Bone marrow (tissue), 2 donors: Measurements from ENCODE around the gene SNX32.
A peak's percentile ranks its signal among the peaks of the same experiment; 100 is the strongest.

ENCODE experiments used
- DNase-seq, 2 donors: peaks; one replicate each; lab custom pipeline; 2025; lab: John Stamatoyannopoulos, UW

Gene SNX32

GRCh38 chr11:65868907-65869306 is 35.1 kb downstream of the SNX32 start:
- DNase-seq = no peak

GRCh38 chr11:65869643-65870306 is 36.0 kb downstream of the SNX32 start:
- DNase-seq = no peak

DNA sequence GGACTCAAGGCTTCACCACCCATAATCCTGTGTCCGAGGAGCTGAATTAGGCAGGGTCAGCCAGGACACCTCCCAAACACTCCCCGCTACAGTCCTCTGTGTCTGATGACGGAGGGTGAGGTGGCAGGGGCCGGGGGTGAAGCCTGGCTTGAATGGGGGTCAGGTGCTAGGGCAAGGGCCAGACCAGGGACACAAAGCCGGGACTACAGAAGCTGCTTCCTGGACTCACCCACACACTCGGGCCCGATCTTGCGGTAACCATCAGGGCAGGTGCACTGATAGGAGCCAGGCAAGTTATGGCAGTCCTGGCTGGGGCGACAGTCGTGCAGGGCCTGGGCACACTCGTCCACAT is 36.5 kb downstream of the SNX32 start:
- no peak for DNase-seq

DNA sequence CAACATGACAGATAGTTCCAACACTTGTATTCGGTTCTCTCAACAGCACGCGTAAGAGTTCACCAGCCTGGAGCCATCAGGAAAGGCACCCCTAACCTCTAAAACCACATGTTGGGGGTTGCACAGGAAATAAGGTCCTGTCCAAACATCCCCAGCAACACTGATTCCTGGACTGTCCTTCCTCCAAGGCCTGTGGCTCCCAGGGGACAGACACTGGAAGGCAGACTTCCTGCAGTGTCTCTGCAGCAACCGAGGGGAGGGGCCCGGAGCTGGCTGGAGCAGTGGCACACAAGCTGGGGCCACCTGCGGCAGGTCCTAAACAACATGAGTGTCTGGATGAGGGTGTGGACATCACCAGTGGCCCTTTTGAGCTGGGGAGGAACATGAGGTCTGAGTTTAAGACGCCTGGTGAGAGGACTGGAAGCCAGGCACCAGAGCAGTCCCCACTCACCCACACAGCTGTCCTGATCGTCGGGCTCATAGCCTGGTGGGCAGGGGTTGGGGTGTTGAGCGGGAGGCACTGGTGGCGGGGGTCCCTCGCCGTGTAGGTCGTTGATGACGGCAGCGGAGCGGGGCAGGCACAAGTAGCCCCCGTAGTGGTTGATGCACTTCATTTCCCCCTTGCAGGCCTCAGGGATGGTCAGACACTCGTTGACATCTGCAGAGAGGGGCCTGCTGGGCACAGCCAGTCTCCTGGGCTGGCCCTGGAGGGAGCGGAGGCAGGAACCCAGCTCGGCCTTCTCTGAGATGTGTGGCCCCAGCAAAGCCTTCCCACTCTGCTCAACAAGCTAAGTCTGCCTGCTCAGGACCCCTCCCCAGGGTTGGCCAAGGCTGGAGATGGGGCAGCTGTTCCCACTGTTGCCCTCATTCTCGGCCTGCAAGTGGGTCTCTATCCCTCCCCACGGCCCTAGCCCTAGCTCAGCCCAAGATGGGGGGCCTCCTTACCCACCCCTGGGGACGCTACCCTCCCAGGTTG is 37.2 kb downstream of the SNX32 start:
- no peak for DNase-seq

DNA sequence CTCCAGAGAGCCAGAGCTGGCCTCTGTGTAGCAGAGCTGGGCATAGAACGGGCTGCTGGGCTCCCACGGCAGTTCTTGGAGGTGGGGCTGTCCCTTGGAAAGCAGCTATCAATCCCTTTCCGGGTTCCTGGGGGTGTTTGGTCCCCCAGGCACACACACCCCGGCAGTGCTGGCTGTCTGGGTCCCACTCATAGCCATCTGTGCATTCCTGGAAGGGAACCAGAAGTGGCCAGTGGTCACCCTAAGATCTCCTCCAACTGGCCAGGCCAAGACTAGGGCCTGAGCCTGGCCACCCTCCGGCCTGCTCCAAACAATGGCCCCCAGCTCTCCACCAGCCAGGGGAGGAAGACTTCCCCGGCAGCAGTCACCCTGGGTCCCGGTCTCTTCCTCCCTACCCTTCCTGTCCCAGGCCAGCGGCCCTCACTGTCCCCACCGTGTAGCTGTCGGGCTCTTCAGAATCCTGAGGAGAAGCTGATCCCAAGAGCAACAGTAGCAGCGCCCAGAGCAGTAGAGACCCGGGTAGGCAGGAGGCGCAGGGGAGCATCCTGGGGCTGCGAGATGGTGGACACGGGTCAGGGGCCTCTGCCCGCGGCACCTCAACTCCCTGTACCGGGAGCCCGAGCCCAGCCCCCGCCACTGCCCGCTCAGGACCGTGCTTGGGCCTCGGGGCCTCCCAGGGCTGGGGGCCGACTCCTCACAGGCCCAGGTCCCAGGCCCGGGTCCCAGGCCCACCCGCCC is 38.2 kb downstream of the SNX32 start:
- no peak for DNase-seq

GRCh38 chr11:65872586-65873317 is 39.0 kb downstream of the SNX32 start, which contains the start of gene EFEMP2:
Gene EFEMP2, minus strand, starts transcription at chr11:65872800. Its CDS starts 446 bp downstream, at chr11:65872354.
- DNase-seq = no peak

- peak; percentile 70 to 91 for DNase-seq
Measured at GRCh38 chr11:65873318-65874156, 39.8 kb downstream of the SNX32 start.

- DNase-seq = peak in 1 of 2 donors; percentile 35
Measured at GRCh38 chr11:65879617-65880016, 45.9 kb downstream of the SNX32 start, which contains the start of gene CTSW. Gene CTSW, plus strand, starts transcription at chr11:65879837. Its CDS starts 18 bp downstream, at chr11:65879855.

DNA sequence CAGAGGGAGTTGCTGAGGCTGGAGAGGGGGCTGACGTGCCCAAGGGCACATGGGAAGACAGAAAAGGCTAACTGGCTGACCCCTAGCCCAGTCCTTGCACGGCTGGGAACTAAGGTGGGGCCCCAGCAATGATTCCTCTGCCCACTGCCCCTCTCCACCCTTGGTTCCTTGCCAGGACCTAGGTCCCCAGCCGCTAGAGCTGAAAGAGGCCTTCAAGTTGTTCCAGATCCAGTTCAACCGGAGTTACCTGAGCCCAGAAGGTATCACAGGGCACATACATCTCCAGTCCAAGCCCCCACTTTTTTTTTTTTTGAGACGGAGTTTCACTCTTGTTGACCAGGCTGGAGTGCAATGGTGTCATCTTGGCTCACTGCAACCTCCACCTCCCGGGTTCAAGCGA is 46.3 kb downstream of the SNX32 start:
- DNase-seq = no peak

DNA sequence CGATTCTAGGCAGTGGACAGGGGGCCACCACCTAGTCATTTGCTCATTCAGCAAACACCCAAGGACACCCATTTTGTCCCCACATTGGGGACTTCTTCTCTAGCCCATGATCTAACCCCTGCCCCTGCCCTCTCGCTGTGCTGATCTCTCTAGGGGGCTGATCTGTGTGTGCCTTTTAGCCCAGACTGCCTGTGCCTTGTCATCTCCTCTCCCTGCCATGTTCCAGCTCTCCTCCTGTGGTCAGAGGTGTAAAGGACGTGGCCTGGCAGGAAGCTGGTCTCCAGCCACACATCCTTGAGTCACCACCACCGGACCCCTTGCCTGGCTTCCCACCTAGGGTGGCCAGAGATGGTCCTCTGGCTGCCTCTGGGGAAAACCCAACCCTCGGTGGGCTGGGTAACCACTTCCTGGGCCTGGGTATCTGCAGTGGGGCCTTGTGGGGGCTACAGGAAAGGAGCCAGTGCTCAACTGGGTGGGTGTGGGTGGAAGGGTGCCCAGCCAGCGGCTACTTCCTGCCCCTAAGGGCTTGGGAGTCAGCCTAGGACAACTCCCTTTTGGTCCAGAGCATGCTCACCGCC is 47.2 kb downstream of the SNX32 start:
- DNase-seq = no peak

DNA sequence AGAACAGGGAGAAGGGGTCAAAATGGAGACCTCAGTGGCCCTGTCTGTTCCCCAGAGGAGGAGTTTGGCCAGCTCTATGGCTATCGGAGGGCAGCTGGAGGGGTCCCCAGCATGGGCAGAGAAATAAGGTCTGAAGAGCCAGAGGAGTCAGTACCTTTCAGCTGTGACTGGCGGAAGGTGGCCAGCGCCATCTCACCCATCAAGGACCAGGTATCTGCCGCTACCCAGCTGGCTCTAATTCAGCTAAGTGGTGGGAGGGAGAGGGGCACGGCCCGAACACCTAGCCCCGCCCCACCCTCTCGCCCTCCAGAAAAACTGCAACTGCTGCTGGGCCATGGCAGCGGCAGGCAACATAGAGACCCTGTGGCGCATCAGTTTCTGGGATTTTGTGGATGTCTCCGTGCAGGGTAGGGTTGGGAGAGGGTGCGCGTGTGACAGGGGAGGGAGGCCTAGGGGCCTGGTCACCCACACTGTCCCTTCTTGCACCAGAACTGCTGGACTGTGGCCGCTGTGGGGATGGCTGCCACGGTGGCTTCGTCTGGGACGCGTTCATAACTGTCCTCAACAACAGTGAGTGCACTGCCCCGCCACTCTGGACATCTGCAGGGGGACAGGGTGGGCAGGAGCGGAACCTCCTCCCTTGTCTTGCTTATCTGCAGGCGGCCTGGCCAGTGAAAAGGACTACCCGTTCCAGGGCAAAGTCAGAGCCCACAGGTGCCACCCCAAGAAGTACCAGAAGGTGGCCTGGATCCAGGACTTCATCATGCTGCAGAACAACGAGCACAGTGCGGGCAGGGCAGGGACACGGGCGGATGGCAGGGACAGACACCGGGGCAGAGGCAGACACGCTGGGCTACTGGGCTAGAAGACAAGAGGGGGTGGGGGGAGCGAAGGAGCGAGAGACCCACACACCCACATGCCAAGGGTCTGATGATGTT is 48.6 kb downstream of the SNX32 start:
- no peak for DNase-seq

GRCh38 chr11:65883058-65883761 is 49.4 kb downstream of the SNX32 start:
- DNase-seq = no peak

GRCh38 chr11:65883786-65884715 is 50.3 kb downstream of the SNX32 start:
- no peak for DNase-seq

DNA sequence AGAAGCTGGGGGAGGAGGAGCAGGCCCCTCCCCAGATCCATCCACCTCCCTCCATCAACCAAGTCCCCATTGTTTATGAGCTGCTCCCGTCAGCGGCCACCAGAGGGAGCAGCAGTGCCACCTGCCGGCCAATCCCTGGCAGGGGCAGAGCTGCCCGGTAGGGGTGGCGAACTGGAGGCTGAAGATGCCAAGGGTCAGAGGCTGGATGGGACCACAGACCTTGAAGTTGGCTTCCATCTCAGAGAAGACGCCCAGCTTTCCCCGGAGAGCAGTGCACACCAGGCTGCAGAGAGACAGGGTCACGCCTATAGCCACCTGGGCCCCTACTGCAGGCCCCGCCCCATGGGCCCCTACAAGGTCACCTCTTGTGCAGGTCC is 50.9 kb downstream of the SNX32 start:
- peak; percentile 48 to 61 for DNase-seq

- no peak for DNase-seq
Measured at GRCh38 chr11:65885231-65885630, 51.5 kb downstream of the SNX32 start.

DNA sequence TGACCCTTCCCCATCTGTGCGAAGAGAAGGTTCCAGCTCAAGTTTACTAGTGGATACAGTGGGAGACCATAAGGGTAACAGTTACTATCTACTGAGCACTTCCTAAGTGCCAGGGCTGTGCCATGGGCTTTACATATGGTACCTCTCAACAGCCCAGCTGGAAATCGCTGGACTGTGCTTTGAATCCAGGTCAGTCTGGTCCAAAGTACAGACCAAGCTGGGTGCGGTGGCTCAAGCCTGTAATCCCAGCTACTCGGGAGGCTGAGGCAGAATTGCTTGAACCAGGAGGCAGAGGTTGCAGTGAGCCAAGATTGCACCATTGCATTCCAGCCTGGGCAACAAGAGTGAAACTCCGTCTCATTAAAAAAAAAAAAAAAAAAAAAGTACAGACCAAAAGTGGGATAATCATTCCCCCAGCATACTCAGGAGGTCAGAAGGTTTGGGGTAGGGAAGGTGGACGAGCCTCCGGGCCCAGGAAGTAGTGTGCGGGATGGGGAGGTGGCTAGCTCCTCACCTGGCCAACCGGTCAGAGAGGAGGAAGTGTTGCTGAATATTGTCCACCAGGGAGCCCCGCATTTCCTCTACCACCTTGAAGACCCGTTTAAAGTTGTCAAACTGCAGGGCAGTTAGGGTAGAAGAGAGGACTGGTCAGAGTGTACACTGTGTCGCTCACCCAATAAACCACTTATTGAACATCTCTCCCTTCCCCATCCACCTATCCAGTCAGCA is 52.2 kb downstream of the SNX32 start:
- no peak for DNase-seq
